Iris pigment epithelial cell (primary cell): ENCODE data around the gene EVA1A.

ENCODE experiments used
- DNase-seq: peaks from one replicate; pipeline ENCODE4 v3.0.0-alpha.2; 2011; ENCODE audit warnings: low read depth

The EVA1A gene

DNA sequence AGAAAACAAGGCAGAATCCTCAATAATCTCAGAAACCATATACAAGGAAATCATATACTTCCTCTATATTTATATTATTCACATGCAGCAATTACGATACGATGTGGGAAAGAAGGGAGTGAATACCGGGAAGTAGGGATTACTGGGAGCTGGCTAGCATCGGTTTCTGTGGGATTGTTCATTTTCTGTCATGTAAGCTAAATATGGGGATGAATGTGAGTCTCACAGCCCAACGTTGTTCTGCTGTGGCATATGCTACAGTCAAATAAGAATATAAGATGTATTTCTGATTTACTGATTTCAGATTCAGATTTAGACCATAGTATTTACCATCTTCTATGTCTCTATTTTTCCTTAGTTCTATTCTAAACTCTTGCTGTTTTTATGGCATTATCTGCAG is 113.6 kb downstream of the EVA1A start:
- DNase-seq, result no peak
